A549 treated with Hydrocortisone at 1 μM for 4 hours (cell line): ENCODE results near the gene PALB2. TPM values are rescaled to one million over a fixed set of nuclear protein-coding genes. Genes with fewer than 3 reads are reported as not detected.

Source experiments
- total RNA-seq: library from RNA; stranded (reverse); fragments of 200-300 nt; extraction: Qiagen RNA extraction; gene quantifications from 5 replicates; pipeline ENCODE4 v1.2.3, GENCODE V29; 2022

PALB2 gene
- total RNA-seq: 9.0 to 12.1 TPM (median 10.7 TPM) in 5 replicates

GRCh38 chr16:23640931-23641765, at the start of gene PALB2, which contains the start of gene DCTN5:
PALB2 (minus strand) TSS chr16:23641310; CDS start chr16:23641157, 153 bp downstream.
DCTN5 (plus strand) TSS chr16:23641466; CDS start chr16:23641543, 77 bp downstream.

GRCh38 chr16:23678430-23679273, 37.5 kb upstream of the PALB2 start, which contains the start of gene PLK1:
PLK1 (plus strand) TSS chr16:23678889; CDS start chr16:23678933, 44 bp downstream.

GRCh38 chr16:23595951-23596720, 45.0 kb downstream of the PALB2 start, which contains the start of gene NDUFAB1:
NDUFAB1 (minus strand) TSS chr16:23596316; CDS start chr16:23596290, 26 bp downstream.

GRCh38 chr16:23556881-23557778, 84.0 kb downstream of the PALB2 start, which contains the start of the genes EARS2 and UBFD1:
EARS2 (minus strand) TSS chr16:23557350; CDS start chr16:23557343, 7 bp downstream.
UBFD1 (plus strand) TSS chr16:23557727; CDS start chr16:23557743, 16 bp downstream.

Other genes with a start within 250 kb of the PALB2 start
- gene COG7, start 188.1 kb downstream of the PALB2 start, total RNA-seq: 16.4 to 17.6 TPM (median 17.2 TPM) in 5 replicates
- gene GGA2, start 130.8 kb downstream of the PALB2 start, total RNA-seq: 24.0 to 32.4 TPM (median 27.0 TPM) in 5 replicates
- 24.7 to 31.9 TPM (median 31.0 TPM) in 5 replicates for gene EARS2, start 84.0 kb downstream of the PALB2 start, total RNA-seq
- 41.5 to 50.1 TPM (median 48.3 TPM) in 5 replicates for gene UBFD1, start 83.6 kb downstream of the PALB2 start, total RNA-seq
- gene NDUFAB1, start 45.0 kb downstream of the PALB2 start, total RNA-seq: 149 to 205 TPM (median 188 TPM) in 5 replicates
- 69.9 to 75.9 TPM (median 72.8 TPM) in 5 replicates for gene DCTN5, start 156 bp upstream of the PALB2 start, total RNA-seq
- gene PLK1, start 37.6 kb upstream of the PALB2 start, total RNA-seq: 150 to 164 TPM (median 157 TPM) in 5 replicates
- gene ERN2, start 71.9 kb upstream of the PALB2 start, total RNA-seq: not detected in 5 replicates
- gene CHP2, start 113.7 kb upstream of the PALB2 start, total RNA-seq: 0.05 to 0.06 TPM in 2 of 5 replicates, not detected in the others
- 0.13 to 0.34 TPM (median 0.15 TPM) in 5 replicates for gene PRKCB, start 194.7 kb upstream of the PALB2 start, total RNA-seq